GDM1 (cell line): ENCODE measurements around the gene MICALL1.
A peak's percentile ranks its signal among the peaks of the same experiment; 100 is the strongest.

Experiments used
- DNase-seq: peaks from one replicate; lab custom pipeline; 2025; lab: John Stamatoyannopoulos, UW

The MICALL1 gene

GRCh38 chr22:37904572-37905533, 1.2 kb upstream of the MICALL1 start:
- peak; percentile 45 for DNase-seq

- no peak for DNase-seq
Observed at GRCh38 chr22:37906364-37907008, 389 bp downstream of the MICALL1 start.

- no peak for DNase-seq
Observed at GRCh38 chr22:37907036-37907954, 1.2 kb downstream of the MICALL1 start.

- no peak for DNase-seq
Observed at GRCh38 chr22:37909766-37910165, 3.7 kb downstream of the MICALL1 start.

GRCh38 chr22:37910890-37911672, 5.0 kb downstream of the MICALL1 start:
- DNase-seq = no peak

- DNase-seq = no peak
Observed at GRCh38 chr22:37911697-37912096, 5.6 kb downstream of the MICALL1 start.

GRCh38 chr22:37912171-37912570, 6.1 kb downstream of the MICALL1 start:
- DNase-seq = no peak

- DNase-seq = no peak
Observed at GRCh38 chr22:37913233-37913721, 7.2 kb downstream of the MICALL1 start.

- DNase-seq = no peak
Observed at GRCh38 chr22:37916311-37916710, 10.2 kb downstream of the MICALL1 start.

- no peak for DNase-seq
Observed at GRCh38 chr22:37917874-37918548, 11.9 kb downstream of the MICALL1 start.

- no peak for DNase-seq
Observed at GRCh38 chr22:37918580-37919270, 12.6 kb downstream of the MICALL1 start.

GRCh38 chr22:37920126-37920525, 14.0 kb downstream of the MICALL1 start:
- no peak for DNase-seq

- DNase-seq = no peak
Observed at GRCh38 chr22:37922191-37922590, 16.1 kb downstream of the MICALL1 start.

GRCh38 chr22:37923927-37924326, 17.8 kb downstream of the MICALL1 start:
- DNase-seq = no peak

- DNase-seq = no peak
Observed at GRCh38 chr22:37924386-37925065, 18.4 kb downstream of the MICALL1 start.

GRCh38 chr22:37925330-37925729, 19.2 kb downstream of the MICALL1 start:
- no peak for DNase-seq

GRCh38 chr22:37925767-37926166, 19.7 kb downstream of the MICALL1 start:
- DNase-seq = no peak

GRCh38 chr22:37926358-37926757, 20.3 kb downstream of the MICALL1 start:
- no peak for DNase-seq
